OCI-LY3 (cell line): Measurements from ENCODE around the gene KLC1.

Experiments used
- CTCF ChIP-seq: fragments of 200-600, 300-600 bp; sonication (generic); IDR thresholded peaks from 2 replicates; pipeline ENCODE4 v1.5.1; 2014; ENCODE audit warnings: antibody characterized with exemption, low read length, low read depth
- EZH2phosphoT487 ChIP-seq: fragments of 200-600 bp; shearing (Covaris generic); IDR thresholded peaks from 2 replicates; pipeline ENCODE4 v1.6.1; 2018; ENCODE audit warnings: antibody characterized with exemption, mixed run types, low read depth

DNA sequence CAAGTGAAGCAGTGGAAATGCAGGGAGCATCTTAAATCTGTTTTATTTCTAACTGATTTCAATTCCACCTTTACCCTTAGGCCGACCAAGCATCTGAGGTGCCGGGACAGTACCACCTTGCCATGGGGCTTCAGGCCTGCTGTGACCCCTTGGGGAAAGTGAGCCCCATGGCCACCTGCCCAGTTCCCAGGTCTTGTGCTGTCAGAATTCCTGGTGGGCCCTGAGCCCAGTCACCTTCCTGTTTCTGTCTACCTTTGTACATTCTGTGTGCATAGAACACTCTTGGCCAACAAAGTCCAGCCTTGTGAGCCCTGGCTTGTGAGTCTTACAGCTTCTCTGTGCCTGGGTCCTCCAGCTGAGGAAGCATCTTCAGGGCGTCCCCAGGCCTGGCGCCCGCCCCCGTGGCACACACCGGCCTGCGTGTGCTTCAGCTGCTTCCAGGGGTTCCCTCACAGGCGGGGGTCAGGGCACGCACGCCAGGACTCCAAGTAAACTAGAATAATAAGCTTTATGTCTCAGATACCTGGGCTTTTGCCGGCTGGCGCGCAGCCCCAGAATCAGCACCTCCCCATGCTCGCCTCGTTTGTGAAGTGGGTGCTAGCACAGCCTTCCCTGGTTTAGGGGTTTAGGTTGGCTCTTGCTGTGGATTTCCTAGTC is 96.9 kb downstream of the KLC1 start:
- TF ChIP-seq CTCF (no peak), EZH2phosphoT487 (no peak)
